NCI-H1417 treated with DMSO at 0.1 percent for 48 hours (cell line): ENCODE measurements around the gene TPGS2.
"Not testable (repeated sequence)": the region's sequence is repeated elsewhere in the genome, so short reads cannot be mapped to it uniquely, and the experiment has no call there.

Experiments used
- DNase-seq: peaks from one replicate; lab custom pipeline; 2025; lab: John Stamatoyannopoulos, UW

The TPGS2 gene

GRCh38 chr18:36828630-36829361, at the start of gene TPGS2, which contains the start of gene KIAA1328:
TPGS2 (minus strand) TSS chr18:36829002; CDS start chr18:36828767, 235 bp downstream.
KIAA1328 (plus strand) TSS chr18:36829127; CDS start chr18:36829139, 12 bp downstream.
- DNase-seq = peak; percentile 65

DNA sequence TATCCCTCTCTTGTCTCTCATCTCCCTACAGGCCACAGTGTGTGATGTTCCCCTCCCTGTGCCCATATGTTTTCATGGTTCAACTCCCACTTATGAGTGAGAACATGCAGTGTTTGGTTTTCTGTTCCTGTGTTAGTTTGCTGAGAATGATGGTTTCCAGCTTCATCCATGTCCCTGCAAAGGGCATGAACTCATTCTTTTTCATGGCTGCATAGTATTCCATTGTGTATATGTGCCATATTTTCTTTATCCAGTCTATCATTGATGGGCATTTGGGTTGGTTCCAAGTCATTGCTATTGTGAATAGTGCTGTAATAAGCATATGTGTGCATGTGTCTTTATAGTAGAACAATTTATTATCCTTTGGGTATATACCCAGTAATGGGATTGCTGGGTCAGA, 45.0 kb upstream of the TPGS2 start:
- DNase-seq = not testable (repeated sequence)

GRCh38 chr18:36872329-36872728, 43.5 kb upstream of the TPGS2 start:
- no peak for DNase-seq

GRCh38 chr18:36871801-36872200, 43.0 kb upstream of the TPGS2 start:
- DNase-seq = no peak

DNA sequence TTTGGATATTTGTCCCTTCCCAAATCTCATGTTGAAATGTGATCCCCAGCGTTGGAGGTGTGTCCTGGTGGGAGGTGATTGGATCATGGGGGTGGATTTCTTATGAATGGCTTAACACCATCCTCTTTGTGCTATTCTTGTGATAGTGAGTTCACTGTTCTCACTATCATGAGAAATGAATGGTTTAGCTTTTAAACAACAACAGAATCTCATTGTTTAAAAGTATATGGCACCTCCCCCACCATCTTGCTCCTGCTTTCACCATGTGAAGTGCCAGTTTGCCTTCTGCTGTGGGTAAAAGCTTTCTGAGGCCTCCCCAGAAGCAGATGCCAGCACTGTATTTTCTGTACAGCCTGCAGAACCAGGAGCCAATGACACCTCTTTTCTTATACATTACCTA, 38.3 kb upstream of the TPGS2 start:
- DNase-seq = no peak

GRCh38 chr18:36862182-36862581, 33.4 kb upstream of the TPGS2 start:
- no peak for DNase-seq

GRCh38 chr18:36856815-36857214, 28.0 kb upstream of the TPGS2 start:
- no peak for DNase-seq

GRCh38 chr18:36851202-36851590, 22.4 kb upstream of the TPGS2 start:
- DNase-seq = no peak

DNA sequence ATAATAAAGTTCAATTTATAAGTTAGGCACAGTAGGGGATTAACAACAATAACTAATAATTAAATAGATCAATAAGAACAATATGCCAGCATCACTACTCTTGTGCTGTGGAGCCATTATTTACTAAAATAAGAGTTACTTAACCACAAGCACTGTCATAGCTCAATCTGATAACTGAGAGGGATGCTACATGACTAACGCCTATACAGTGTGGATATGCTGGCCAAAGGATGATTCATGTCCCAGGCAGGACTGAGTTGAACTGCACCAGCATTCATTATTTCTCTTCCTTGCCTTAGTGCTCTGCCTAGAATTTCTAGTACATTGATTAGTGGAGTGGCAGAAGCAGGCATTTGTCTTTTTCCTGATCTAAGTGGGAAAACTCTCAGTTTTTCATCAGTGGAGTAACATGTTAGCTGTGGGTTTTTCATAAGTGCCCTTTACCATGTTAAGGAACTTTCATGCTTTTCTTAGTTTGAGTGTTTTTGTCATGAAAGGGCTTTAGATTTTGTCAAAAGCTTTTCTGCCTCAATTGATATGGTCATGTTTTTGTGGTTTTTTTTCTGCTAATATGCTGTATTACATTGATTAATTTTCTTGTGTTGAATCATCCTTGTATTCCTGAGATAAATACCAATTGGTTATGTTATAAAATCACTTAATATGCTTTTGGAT, 21.9 kb upstream of the TPGS2 start:
- no peak for DNase-seq

- DNase-seq = no peak
Measured at GRCh38 chr18:36849288-36850006, 20.6 kb upstream of the TPGS2 start.

DNA sequence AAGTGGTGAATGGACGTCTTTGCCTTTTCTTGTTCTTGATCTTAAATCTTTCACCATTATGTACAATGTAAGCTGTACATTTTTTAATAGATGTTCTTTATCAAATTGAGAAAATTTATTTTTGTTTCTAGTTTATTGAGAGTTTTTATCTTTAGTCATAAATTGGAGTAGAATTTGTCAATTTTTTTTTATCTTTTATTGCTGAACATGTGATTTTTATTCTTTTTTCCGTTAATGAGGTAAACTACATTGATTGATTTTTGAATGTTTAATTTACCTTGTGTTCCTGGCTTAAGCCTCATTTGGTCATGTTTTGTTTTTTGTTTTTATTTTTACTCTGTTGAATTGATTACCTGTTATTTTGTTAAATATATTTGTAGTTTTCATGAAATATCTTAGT, 19.8 kb upstream of the TPGS2 start:
- no peak for DNase-seq

GRCh38 chr18:36843784-36844183, 15.0 kb upstream of the TPGS2 start:
- no peak for DNase-seq

- DNase-seq = no peak
Measured at GRCh38 chr18:36843199-36843598, 14.4 kb upstream of the TPGS2 start.

- DNase-seq = no peak
Measured at GRCh38 chr18:36839835-36840234, 11.0 kb upstream of the TPGS2 start.

GRCh38 chr18:36835927-36836326, 7.1 kb upstream of the TPGS2 start:
- DNase-seq = no peak

GRCh38 chr18:36833120-36833519, 4.3 kb upstream of the TPGS2 start:
- no peak for DNase-seq

DNA sequence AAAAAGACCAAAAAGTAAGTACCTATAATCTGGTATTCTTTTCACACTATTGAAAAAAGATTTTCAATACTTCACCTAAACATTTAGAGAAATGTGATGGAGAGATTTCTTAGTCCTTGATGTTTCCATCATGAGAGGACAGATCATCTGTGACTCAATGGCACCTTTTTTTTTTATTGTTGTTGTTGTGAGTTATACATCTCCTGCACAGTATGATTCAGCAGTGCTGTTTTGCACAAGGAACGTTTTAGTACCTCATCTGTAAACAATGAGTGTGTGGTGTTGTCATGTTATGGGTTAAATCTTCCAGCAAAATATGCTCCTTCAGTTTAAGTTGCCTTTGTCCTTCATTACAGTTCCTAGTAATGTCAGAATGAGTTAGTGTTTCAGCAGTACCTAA, 2.3 kb upstream of the TPGS2 start:
- no peak for DNase-seq

- no peak for DNase-seq
Measured at GRCh38 chr18:36830158-36830495, 1.3 kb upstream of the TPGS2 start.

DNA sequence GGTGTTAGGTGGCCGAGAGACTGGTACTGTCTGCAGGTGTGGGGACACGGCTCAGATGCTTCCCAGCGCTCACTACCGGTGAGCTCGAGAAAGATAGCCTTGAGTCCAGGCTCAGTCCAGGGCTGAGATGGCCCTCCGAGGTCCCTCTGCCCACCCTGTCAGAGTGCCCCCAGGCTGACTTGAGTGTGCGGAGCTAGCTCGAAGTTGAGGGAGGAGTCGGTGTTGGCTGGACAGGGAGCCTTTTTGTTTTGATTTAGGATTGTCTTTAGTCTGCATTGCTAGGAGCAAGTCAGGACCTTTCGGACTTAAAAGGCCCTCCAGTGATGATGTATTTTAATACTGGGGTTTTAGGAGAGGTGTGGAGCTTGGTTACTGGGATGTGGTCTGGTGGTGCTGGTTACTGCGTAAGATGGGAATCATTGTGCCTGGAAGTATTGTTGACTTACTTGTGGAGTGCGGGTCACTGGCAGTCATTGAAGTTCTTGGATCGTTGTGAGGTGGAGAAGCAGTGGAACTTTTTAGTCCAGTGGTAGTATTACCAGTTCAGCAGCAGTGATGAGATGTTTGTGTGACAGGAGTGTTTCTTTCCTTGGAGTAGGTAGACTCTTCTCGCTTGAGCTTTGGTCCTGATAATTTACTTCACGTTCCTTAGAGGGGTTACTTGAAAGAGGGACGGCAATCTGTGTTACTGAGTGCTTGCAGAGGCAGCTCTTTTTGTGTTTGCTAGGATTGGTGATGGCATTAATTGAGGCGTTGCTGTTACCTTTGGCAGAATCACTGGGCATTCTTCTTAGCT, 758 bp upstream of the TPGS2 start:
- DNase-seq = no peak

GRCh38 chr18:36828157-36828629, 609 bp downstream of the TPGS2 start:
- no peak for DNase-seq

GRCh38 chr18:36826556-36826955, 2.2 kb downstream of the TPGS2 start:
- no peak for DNase-seq

DNA sequence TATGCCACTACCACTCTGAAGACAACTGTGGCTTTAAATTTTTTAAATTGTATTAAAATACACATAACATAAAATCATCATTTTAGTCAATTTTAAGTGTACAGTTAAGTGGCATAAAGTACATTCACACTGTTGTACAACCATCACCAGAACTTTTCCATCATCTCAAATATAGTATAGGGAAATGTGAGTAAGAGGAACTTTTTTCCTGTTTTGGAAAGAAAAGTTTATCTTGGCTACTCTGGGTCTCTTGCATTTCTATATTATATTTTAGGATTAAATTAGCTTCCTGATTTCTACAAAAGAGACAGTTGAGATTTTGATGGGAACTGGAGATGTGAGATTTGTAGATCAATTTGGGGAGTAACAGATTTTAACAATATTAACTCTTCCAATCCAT, 3.3 kb downstream of the TPGS2 start:
- DNase-seq = no peak
